ENCODE data around the gene PTGER1.

PTGER1 gene

GRCh38 chr19:14473978-14474578, 1.1 kb downstream of the PTGER1 start:
- DNase-seq (ENCODE audit: low read depth): no peak
- TF ChIP-seq, protein P1, sequence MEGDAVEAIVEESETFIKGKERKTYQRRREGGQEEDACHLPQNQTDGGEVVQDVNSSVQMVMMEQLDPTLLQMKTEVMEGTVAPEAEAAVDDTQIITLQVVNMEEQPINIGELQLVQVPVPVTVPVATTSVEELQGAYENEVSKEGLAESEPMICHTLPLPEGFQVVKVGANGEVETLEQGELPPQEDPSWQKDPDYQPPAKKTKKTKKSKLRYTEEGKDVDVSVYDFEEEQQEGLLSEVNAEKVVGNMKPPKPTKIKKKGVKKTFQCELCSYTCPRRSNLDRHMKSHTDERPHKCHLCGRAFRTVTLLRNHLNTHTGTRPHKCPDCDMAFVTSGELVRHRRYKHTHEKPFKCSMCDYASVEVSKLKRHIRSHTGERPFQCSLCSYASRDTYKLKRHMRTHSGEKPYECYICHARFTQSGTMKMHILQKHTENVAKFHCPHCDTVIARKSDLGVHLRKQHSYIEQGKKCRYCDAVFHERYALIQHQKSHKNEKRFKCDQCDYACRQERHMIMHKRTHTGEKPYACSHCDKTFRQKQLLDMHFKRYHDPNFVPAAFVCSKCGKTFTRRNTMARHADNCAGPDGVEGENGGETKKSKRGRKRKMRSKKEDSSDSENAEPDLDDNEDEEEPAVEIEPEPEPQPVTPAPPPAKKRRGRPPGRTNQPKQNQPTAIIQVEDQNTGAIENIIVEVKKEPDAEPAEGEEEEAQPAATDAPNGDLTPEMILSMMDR (IDR thresholded peaks at IDR 0.05; ENCODE audit: insufficient read depth, low read depth, low read length, missing control alignments): no peak
- no peak overlapping the region for H3K4me3 ChIP-seq (ENCODE audit: low read depth, low read length)

GRCh38 chr19:14473073-14473977, 1.8 kb downstream of the PTGER1 start:
- TF ChIP-seq, protein P1 (IDR thresholded peaks at IDR 0.05; ENCODE audit: insufficient read depth, low read depth, low read length, missing control alignments): no peak
- H3K4me3 ChIP-seq (ENCODE audit: low read depth, low read length): no peak overlapping the region
- DNase-seq (ENCODE audit: low read depth): no peak

DNA sequence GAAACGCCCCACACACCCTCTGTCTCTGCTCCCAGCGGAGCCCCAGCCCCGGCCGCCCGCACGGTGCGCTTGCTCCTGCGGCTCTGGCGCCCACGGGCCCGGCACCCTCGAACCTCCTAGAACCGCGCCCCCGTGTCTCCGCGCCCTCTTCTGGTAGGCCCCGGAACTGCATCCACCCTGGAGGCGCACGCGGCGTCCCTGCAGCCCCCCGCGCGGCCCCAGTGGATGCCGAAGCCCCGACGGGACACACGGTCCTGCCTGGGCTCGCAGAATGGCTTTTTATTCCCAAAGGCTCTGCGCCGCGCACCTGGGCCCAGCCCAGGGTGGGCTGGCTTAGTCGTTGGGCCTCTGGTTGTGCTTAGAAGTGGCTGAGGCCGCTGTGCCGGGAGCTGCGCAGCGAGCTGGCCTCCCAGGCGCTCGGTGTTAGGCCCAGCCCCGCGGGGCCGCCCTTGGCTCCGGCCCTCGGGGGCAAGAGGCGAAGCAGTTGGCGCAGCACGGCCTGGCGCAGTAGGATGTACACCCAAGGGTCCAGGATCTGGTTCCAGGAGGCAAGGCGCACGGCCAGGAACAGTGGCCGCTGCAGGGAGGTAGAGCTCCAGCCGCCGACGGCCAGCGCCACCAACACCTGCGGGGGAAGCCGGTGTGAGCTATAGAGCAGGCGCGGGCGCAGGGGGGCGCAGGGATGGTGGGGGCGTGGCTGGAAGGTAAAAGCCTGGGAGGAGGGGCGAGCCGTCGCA, 2.8 kb downstream of the PTGER1 start:
- TF ChIP-seq, protein P1 (IDR thresholded peaks at IDR 0.05; ENCODE audit: insufficient read depth, low read depth, low read length, missing control alignments): peak; percentile 95
- H3K4me3 ChIP-seq (ENCODE audit: low read depth, low read length): no peak overlapping the region
- DNase-seq (ENCODE audit: low read depth): peak; percentile 78

GRCh38 chr19:14471436-14472187, 3.5 kb downstream of the PTGER1 start:
- H3K4me3 ChIP-seq (ENCODE audit: low read depth, low read length): no peak overlapping the region
- TF ChIP-seq, protein P1 (IDR thresholded peaks at IDR 0.05; ENCODE audit: insufficient read depth, low read depth, low read length, missing control alignments): no peak
- no peak for DNase-seq (ENCODE audit: low read depth)

GRCh38 chr19:14470031-14470876, 4.9 kb downstream of the PTGER1 start:
- no peak overlapping the region for H3K4me3 ChIP-seq (ENCODE audit: low read depth, low read length)
- no peak for DNase-seq (ENCODE audit: low read depth)
- TF ChIP-seq, protein P1 (IDR thresholded peaks at IDR 0.05; ENCODE audit: insufficient read depth, low read depth, low read length, missing control alignments): no peak
